ENCODE results near the gene LHFPL4.
A peak's percentile ranks its signal among the peaks of the same experiment; 100 is the strongest.

The LHFPL4 gene

DNA sequence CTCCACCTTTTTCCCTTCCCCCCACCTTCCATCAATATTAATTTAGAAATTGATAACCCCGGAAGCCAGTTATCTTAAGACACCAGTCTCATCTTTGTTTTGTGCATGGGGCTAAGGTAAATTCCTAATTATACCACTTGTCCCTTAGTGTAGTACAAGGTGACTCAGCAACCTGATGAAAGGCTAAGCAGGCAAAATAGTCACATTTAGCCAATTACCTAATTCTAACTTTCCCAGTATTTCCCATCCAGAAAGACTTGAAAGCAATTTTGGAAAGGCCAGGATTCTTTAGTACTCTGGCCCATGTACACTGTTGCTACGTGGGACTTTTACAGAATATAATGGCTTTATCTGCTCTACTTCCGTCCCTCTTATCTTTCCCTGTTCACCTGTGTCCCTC lies 83.6 kb downstream of the LHFPL4 start:
- DNase-seq: no peak

DNA sequence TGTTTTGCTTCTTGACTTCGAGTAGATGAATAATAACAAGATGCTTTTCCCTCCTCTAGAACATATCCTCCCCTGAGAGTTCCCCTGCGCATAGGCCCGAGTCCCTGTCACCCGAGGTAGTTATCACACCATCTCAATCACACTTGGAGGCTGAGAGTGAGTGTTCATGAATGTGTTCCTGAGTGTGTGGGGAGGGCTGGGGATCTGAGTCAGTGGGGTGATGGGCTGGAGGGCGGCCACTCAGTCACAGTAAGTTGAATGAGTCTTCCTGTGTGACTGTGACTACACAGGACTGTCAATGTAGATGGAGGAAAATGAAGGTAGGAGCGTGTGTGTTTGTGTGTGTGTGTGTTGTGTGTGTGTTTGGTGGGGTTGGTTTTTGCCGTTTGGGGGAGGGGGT lies 85.2 kb downstream of the LHFPL4 start:
- DNase-seq: no peak

DNA sequence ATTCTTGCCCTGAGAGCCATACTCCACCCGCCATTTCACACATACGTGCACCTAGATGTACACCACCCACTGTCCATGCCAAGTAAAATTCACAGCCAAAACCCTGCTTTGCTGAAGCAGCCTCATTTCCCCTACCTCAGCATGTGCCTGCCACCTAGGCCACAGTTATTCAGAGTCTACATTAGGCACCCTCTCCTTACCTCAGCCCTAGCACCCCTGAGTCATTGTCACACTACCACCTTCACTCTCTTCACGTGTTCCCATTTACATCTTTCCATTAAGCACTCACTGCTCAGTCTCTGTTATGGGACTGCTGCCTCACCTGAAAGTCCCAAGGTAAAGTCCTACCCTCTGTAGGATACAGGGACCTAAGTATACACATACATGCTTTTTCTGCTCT lies 86.2 kb downstream of the LHFPL4 start:
- no peak for DNase-seq

DNA sequence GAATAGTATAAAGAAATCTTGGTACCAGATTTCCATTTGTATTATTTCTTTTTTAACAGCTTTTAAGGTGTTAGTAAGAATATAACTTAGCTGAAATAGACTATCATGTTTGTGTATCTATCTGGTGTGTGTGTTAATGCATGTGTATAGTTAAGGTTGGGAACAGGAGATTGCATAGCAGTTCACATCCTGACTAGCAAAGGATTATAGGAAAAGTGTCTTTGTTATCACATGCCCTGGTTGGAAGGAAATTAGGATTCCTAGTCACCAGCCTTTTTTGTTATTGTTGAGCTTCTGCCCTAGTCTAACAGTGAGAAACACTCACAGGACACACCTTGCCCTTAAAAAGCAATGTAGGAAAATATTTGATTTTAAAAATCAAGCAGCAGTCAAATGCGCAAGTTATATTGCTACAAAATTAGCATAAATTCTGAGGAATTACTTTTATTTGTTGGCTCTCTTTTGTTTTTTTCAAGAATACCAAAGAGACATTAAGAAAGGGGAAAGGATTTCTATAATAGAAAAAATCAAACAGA lies 98.0 kb downstream of the LHFPL4 start:
- no peak for DNase-seq

DNA sequence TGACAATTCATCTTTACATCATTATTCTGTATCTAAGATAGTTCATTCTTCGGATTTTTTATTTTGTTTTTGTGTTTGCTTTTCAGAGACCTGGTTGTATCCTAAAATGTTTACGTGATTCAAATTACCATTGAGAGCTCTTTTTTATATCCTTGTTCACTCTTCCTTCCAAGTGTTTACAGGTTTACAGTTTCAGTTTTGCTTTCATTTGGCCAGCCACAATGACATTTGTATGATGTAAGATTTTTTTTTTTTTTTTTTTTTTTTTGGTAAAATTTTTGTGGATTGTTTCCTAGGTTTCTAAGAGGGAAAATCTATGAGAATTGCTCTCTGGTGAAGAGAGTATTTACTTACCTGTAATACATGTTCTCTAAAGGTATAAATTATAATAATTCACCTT lies 101.2 kb downstream of the LHFPL4 start:
- peak; percentile 36 for DNase-seq

DNA sequence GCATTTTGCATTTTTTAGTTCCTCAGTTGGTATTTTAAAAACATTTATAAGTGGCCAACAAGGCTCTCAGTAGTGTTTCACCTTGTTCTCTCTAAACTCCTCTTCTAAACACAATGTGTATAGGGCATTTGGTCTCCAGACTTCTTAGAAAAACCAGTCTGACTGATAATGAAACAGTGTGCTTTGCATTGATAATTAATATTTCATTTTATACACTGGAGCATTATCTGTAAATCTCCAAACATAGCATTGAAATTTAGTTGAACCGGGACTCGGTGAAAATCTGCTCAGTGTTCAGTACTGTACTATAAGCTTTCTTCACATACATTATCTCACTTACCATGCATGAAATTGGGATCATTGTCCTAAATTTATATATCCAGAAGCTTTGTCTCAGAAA lies 102.6 kb downstream of the LHFPL4 start:
- DNase-seq: no peak

DNA sequence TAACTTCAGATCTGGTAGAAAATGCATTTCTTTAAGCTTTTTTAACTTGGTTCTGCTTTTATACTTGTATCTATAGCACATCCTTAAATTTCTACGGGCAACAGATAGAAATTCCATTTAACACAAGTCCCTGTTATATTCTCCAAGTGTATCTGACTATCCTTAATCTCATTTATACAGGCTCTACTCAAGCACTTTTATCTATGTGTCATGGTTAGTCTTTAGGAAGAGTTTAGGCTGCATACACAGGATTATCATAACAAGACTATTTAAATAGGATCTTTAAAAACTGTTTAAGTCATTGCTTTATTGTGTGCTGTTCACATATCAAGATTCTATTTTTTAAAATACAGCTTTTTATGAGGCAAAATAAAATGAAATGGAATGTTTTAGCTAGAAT lies 103.5 kb downstream of the LHFPL4 start:
- no peak for DNase-seq

DNA sequence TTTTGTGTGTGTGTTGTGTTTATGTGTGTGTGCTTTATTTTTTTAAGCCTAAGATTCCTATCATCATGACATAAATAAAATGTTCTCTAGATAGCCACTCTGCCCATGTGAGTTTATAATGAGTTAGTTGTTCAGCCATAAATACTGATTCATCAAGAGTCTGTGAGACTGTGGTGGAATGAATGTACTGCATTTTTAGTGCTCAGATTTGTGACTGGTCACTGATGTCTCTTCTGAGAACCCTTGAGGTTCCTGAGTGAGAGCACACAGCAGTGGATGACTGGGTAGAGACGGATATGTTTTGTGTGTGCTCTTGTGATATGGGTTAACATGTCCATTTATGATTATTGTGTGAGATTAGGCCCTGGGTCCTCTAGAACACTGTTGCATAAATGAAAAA lies 105.0 kb downstream of the LHFPL4 start:
- no peak for DNase-seq

Data from CD4-positive, alpha-beta T cell treated with Interleukin-10 for 1 hour (primary cell).